ENCODE measurements around the gene RBM33. TPM values are rescaled to one million over a fixed set of nuclear protein-coding genes. Genes with fewer than 3 reads are reported as not detected.

The RBM33 gene
- total RNA-seq, 1 donor from 2014 or later: 78.8 TPM

DNA sequence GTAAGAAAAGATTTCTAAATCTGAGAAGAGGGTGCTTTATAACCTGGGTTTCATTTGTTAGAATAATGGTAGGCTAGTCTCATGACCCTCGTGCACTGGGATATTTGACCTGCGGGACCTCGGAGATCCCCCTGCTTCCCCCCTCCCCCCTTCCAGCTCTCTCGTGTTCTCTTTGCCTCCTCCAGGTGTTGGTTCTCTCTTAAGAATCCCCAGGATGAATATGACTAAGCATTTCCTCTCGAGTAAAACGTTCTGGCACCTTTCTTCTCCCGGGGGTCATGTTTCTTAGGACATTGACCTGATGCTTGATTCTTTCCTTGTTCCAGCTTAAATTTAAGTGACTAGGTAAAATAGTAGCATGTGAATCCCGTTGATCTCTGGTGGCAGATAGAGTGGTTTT is 96.6 kb downstream of the RBM33 start:
- intact Hi-C loops (cut with micrococcal nuclease): no loop called here

- intact Hi-C loops (cut with micrococcal nuclease): no loop called here
Measured at GRCh38 chr7:155741805-155742204, 97.3 kb downstream of the RBM33 start.

GRCh38 chr7:155743177-155743576 is 98.7 kb downstream of the RBM33 start:
- intact Hi-C loops (cut with micrococcal nuclease): no loop called here

DNA sequence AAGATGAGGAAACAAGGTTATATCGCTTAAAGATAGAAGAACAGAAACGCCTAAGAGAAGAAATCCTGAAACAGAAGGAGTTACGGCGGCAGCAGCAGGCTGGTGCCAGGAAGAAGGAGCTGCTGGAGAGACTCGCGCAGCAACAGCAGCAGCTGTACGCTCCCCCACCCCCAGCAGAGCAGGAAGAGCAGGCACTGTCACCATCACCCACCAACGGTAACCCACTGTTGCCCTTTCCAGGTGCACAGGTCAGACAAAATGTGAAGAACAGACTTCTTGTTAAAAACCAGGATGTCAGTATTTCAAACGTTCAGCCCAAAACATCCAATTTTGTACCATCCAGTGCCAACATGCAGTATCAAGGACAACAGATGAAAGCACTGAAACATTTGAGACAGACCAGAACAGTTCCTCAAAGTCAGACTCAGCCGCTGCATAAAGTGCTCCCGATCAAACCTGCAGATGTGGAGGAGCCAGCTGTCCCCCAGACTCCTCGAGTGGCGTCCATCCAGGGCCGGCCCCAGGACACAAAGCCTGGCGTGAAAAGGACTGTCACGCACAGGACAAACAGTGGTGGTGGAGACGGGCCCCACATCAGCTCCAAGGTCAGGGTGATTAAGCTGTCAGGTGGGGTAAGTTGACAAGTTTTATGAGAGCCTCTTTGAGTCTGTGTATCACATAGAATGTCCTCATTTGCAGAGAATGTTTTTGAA is 100.7 kb downstream of the RBM33 start:
- intact Hi-C loops (cut with micrococcal nuclease): no loop called here

- intact Hi-C loops (cut with micrococcal nuclease): no loop called here
Measured at GRCh38 chr7:155745737-155746136, 101.3 kb downstream of the RBM33 start.

GRCh38 chr7:155746188-155746587 is 101.7 kb downstream of the RBM33 start:
- intact Hi-C loops (cut with micrococcal nuclease): no loop called here

- intact Hi-C loops (cut with micrococcal nuclease): no loop called here
Measured at GRCh38 chr7:155747209-155747608, 102.7 kb downstream of the RBM33 start.

- intact Hi-C loops (cut with micrococcal nuclease): no loop called here
Measured at GRCh38 chr7:155749578-155749977, 105.1 kb downstream of the RBM33 start.

DNA sequence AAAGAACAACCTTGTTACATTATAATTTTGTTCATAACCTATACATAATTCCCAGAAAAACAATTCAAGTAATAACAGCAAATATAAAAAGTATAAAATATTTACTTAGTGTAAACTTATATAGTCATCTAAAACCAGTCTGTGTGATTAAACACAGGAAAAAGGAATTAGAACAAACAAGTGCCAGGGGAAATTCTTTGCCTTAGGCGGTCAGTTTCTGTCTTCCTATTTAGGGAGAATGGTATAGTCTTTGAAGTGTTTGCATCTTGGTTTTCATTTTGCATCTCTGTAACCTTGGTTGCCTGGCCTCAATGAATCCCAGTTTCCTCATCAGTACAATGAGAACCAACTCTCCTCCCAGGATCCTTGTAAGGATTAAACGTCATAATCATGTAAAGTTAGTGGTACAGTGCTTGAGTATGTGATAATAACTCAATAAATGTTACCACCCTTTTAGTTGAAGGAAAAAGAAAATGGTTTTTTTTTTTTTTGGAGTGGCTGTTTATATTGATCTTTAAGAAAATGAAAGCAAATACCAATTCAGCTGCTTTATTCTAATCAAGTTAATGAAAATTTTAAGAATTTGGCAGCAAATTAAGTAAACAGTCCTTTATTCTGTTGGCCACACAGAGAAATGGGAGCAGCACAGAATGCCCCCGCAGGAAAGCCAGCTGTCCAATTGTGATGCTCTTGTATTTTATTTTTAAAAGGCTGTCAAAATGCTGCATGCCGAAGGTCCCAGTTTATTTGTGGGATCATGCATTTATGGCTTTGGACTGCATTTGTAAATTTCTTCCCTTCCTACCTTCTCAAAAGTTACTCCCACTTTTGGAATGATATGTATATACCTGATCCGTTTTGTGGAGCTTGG is 106.0 kb downstream of the RBM33 start:
- intact Hi-C loops (cut with micrococcal nuclease): no loop called here

GRCh38 chr7:155751409-155751808 is 106.9 kb downstream of the RBM33 start:
- intact Hi-C loops (cut with micrococcal nuclease): no loop called here

DNA sequence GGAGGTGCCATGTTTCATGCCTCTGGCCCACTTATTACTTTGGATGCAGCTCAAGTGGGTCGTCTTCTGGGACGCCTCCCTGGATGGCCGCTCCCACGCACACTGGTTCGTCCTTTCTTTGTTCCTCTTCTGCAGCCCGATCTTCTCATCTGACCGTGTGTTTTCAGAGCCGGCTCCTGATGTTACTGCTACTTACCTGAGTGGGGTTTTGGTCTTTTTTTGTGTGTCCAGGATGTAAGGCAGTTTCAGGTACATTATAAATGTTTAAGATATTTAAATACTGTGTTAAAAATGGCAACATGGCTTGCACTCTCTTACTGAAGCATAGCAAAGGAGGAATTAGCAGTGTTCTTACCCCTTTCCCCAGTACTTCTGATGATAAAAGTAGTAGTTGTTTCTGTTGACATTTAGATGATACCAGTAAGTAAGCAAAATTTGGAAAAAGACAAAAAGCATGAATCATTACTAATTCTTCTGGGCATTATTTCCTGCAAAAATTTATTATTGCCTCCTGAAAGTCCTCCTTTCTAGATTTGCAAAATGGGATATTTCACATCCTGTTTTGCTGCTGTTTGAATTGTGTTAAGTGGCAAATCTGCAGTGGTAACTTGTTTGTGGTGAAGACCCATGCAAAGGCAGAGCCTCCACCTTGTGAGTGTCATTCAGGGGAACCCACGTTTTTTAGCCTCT is 108.4 kb downstream of the RBM33 start:
- intact Hi-C loops (cut with micrococcal nuclease): no loop called here

DNA sequence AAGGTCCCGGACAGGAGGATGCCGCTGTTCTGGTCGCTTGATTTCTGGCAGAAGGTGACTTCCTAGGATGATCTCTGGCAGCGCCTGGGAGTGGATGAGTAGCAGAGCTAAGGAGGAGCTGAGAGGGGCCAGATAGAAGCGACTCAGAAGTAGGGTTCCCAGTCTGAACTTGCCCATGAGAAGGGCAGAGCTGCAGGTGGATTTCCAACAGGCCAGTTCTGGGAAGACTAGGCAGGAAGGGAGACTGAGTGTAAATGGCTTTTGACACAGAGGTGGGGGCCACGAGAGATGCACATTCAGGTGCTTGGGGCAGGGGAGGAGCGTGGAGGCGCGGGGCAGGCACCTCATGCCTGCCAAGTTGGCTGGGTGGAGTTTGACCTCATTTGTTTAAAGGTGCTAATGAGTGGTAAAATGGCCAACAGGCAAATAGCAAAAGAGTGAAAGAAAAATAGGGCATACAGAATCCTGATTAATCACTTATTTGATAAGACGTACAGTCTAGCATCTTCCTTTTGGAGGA is 109.0 kb downstream of the RBM33 start:
- intact Hi-C loops (cut with micrococcal nuclease): no loop called here

- intact Hi-C loops (cut with micrococcal nuclease): no loop called here
Measured at GRCh38 chr7:155754165-155754564, 109.7 kb downstream of the RBM33 start.

DNA sequence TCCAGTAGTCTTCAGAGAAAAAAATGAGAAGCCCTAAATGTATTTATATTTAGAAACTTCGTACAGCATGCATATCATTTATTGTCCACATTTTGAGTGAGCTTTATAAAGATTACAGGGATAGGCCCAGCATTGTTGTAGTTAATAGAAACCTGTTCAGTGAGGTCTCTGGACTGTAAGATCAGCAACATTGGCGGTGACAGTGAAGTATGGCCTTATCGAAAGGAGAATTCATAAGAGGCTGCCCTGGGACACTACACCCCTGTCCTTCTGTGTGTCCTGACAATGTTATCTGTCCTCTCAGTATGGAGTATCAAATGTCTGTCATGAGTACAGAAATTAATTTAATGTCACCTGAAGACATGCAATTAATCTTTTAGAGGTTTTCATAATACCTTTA is 110.6 kb downstream of the RBM33 start:
- intact Hi-C loops (cut with micrococcal nuclease): no loop called here

DNA sequence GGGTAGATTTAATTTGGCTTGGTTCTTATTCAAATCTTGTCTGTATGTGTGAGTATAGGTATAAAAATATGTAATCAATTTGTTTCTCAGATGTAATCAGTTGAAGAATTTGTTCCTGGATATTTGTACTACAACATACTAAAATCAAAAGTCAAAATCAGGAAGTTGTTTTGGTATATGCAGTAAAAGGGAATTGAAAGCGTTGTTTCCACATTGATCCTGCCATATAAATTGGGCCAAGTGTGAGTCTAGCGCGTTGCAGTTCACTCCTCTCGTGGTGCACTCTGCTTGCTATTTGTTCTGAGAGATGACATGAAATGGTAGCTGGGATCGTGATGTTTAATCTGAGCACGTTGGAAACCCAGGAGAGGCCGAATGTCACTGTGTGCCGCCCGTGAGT is 111.9 kb downstream of the RBM33 start:
- intact Hi-C loops (cut with micrococcal nuclease): loop anchor here (1.0 kb wide), 1 partner anchor 8 kb away; no protein-coding TSS in a partner anchor

DNA sequence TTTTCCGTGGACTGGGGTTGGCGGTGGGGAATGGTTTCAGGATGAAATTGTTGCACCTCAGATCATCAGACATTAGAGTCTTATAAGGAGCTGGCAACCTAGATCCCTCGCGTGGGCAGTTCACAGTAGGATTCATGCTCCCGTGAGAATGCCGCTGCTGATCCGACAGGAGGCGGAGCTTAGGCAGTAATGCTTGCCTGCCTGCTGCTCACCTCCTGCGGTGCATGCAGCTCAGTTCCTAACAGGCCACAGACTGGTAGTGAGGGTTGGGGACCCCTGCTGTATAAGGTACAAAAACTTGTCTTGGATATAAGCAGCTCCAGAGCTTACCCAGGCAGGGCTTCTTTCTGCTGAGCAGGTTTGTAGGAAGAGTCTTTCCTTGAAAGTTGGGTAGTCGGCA is 113.9 kb downstream of the RBM33 start:
- intact Hi-C loops (cut with micrococcal nuclease): no loop called here

DNA sequence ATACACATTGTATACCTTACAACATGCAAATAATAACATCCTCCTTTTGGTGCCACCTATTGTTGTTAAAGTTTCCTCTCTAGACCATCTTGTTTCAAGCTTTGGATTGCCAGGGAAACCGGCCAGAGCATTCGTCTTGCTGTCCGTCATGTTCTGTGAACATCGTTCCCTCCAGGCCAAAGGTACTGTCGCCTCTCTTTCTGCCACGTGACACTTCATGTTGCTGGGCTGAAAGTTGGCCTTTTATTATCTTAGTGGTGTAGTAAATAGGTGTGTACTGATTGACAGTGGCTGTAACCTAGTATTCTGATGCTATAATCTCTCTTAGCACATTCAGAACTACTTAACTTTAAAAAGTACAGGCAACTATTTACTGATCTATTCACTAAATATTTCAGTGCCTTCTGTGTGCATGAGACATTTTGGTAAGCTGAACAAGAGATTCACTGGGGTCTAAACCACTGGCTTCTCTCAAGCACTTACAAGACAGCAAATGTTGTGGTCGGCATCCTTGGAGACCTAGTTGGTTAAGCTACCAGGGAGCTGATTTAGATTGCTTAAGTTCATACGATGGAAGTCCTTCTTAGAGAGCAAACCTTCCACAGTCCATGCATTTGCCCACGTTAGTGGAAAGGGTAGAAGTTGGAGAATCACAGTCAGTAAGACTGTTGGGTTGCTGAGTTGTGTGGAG is 115.4 kb downstream of the RBM33 start:
- intact Hi-C loops (cut with micrococcal nuclease): no loop called here

DNA sequence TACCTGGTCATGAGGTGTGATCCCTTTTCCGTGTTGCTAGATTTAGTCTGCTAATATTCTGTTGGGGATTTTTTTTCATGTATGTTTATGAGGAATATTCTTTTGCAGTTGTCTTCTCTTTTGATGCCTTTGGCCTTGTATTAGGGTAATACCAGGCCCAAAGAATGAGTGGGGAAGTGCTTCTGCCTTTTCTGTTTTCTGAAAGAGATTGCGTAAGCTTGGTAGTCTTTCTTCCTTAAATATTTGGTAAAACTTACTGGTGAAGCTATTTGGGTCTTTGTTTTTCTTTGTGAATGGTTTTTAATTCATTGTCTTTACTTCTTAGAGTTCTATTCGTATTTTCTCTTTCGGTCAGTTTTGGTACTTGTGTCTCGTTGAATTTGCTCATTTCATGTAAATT is 116.7 kb downstream of the RBM33 start:
- intact Hi-C loops (cut with micrococcal nuclease): no loop called here

DNA sequence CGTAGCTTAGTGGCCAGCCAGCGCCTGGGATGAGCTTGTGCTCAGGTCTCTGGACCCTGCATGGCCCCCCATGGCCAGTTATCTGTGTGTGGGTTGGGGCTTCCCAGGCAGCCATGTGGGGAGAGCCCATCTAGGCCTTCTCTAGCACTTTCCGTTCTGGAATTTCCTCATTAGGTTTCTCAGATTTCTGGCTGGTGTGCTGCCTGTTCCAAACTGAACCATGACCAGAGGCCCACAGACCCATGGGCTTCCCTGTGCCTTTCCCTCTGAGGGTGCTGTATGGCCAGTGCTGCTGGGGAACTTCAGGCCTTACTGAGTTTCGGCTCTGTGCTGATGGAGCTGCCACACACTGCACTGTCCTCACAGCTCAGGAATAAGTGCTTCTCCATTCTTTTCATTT is 117.6 kb downstream of the RBM33 start:
- intact Hi-C loops (cut with micrococcal nuclease): no loop called here

DNA sequence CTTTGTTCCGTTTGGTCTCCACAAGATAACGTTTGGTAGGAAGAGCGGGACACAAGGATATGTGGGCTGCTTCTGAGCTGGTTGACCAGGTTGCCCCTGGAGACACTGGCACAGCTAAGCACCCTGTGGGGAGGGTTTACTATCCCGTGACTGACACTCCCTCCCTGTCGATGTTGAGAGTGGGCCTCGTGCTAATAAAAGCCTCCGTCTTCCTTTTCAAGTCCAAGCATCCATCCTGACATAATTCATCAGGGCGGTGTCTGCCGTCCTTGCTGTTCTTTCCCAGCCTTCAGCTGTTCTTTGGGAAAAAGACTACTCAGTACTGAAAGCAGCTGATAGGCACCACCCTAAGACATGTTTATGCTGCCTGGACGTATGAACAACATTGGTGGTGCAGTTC is 118.2 kb downstream of the RBM33 start:
- intact Hi-C loops (cut with micrococcal nuclease): no loop called here

- intact Hi-C loops (cut with micrococcal nuclease): no loop called here
Measured at GRCh38 chr7:155763122-155763521, 118.7 kb downstream of the RBM33 start.
